SU-DHL-6 (cell line): ENCODE measurements around the gene TAF11.

ENCODE experiments used
- CTCF ChIP-seq: fragments of 200-600 bp; sonication (generic); IDR thresholded peaks from one replicate; pipeline ENCODE4 v1.5.1; 2017; ENCODE audit warnings: antibody characterized with exemption, mild to moderate bottlenecking, low read length, moderate library complexity; ENCODE audit not compliant: insufficient read depth, poor library complexity, severe bottlenecking
- EZH2phosphoT487 ChIP-seq: fragments of 200-600 bp; sonication (generic), shearing (Covaris generic); conservative IDR thresholded peaks from 2 replicates; pipeline ENCODE4 v1.6.1; 2018; ENCODE audit warnings: mild to moderate bottlenecking, antibody characterized with exemption, low read length, moderate library complexity, mixed read lengths

- TF ChIP-seq CTCF, result no peak
- TF ChIP-seq EZH2phosphoT487, result no peak
Observed at GRCh38 chr6:34916348-34916967, 28.6 kb upstream of the TAF11 start.
